ENCODE data around the gene TUBB6.

TUBB6 gene

GRCh38 chr18:12333506-12334290, 25.7 kb downstream of the TUBB6 start:
- H3K4me3 ChIP-seq (ENCODE audit: low read depth, low read length): no peak overlapping the region
- no peak for TF ChIP-seq MYC (IDR thresholded peaks at IDR 0.05; ENCODE audit: low read depth, low read length)
- TF ChIP-seq MAX (IDR thresholded peaks at IDR 0.05; ENCODE audit: low read depth, low read length): no peak
- no peak for TF ChIP-seq CTCF (IDR thresholded peaks at IDR 0.05; ENCODE audit: low read depth, low read length)
- no peak for TF ChIP-seq POLR2A (IDR thresholded peaks at IDR 0.05; ENCODE audit: extremely low read depth, insufficient read length)

GRCh38 chr18:12334366-12334808, 26.3 kb downstream of the TUBB6 start:
- TF ChIP-seq CTCF (IDR thresholded peaks at IDR 0.05; ENCODE audit: low read depth, low read length) (no peak), MAX (IDR thresholded peaks at IDR 0.05; ENCODE audit: low read depth, low read length) (no peak), POLR2A (IDR thresholded peaks at IDR 0.05; ENCODE audit: extremely low read depth, insufficient read length) (no peak), MYC (IDR thresholded peaks at IDR 0.05; ENCODE audit: low read depth, low read length) (no peak)
- no peak overlapping the region for H3K4me3 ChIP-seq (ENCODE audit: low read depth, low read length)
- no peak for DNase-seq (ENCODE audit: low read depth)

More at GRCh38 chr18:12333506-12334290, 25.7 kb downstream of the TUBB6 start:
- no peak for DNase-seq (ENCODE audit: low read depth)

GRCh38 chr18:12334863-12335262, 26.8 kb downstream of the TUBB6 start:
- no peak for TF ChIP-seq POLR2A (IDR thresholded peaks at IDR 0.05; ENCODE audit: extremely low read depth, insufficient read length)
- no peak for TF ChIP-seq MAX (IDR thresholded peaks at IDR 0.05; ENCODE audit: low read depth, low read length)
- no peak for DNase-seq (ENCODE audit: low read depth)
- H3K4me3 ChIP-seq (ENCODE audit: low read depth, low read length): no peak overlapping the region

GRCh38 chr18:12335503-12335902, 27.5 kb downstream of the TUBB6 start:
- TF ChIP-seq MAX (IDR thresholded peaks at IDR 0.05; ENCODE audit: low read depth, low read length): no peak
- TF ChIP-seq CTCF (IDR thresholded peaks at IDR 0.05; ENCODE audit: low read depth, low read length): no peak
- TF ChIP-seq MYC (IDR thresholded peaks at IDR 0.05; ENCODE audit: low read depth, low read length): no peak
- no peak for TF ChIP-seq POLR2A (IDR thresholded peaks at IDR 0.05; ENCODE audit: extremely low read depth, insufficient read length)
- no peak overlapping the region for H3K4me3 ChIP-seq (ENCODE audit: low read depth, low read length)
- no peak for DNase-seq (ENCODE audit: low read depth)

GRCh38 chr18:12336171-12336613, 28.2 kb downstream of the TUBB6 start:
- DNase-seq (ENCODE audit: low read depth): no peak
- no peak for TF ChIP-seq CTCF (IDR thresholded peaks at IDR 0.05; ENCODE audit: low read depth, low read length)
- no peak for TF ChIP-seq POLR2A (IDR thresholded peaks at IDR 0.05; ENCODE audit: extremely low read depth, insufficient read length)
- TF ChIP-seq MAX (IDR thresholded peaks at IDR 0.05; ENCODE audit: low read depth, low read length): no peak
- TF ChIP-seq MYC (IDR thresholded peaks at IDR 0.05; ENCODE audit: low read depth, low read length): no peak
- H3K4me3 ChIP-seq (ENCODE audit: low read depth, low read length): no peak overlapping the region

GRCh38 chr18:12336887-12337286, 28.8 kb downstream of the TUBB6 start:
- no peak for DNase-seq (ENCODE audit: low read depth)
- TF ChIP-seq MYC (IDR thresholded peaks at IDR 0.05; ENCODE audit: low read depth, low read length): no peak
- TF ChIP-seq MAX (IDR thresholded peaks at IDR 0.05; ENCODE audit: low read depth, low read length): no peak
- no peak for TF ChIP-seq CTCF (IDR thresholded peaks at IDR 0.05; ENCODE audit: low read depth, low read length)
- no peak for TF ChIP-seq POLR2A (IDR thresholded peaks at IDR 0.05; ENCODE audit: extremely low read depth, insufficient read length)
- no peak overlapping the region for H3K4me3 ChIP-seq (ENCODE audit: low read depth, low read length)
